Activated CD4-positive, alpha-beta T cell treated with anti-CD3 and anti-CD28 coated beads, Interleukin-2, amount 50 U/mL, for 48 hours (primary cell): ENCODE measurements around the gene CRTAP.
"Not testable (repeated sequence)": the region's sequence is repeated elsewhere in the genome, so short reads cannot be mapped to it uniquely, and the experiment has no call there.

Source experiments
- DNase-seq, 2 experiments: peaks; one replicate each; pipeline ENCODE4 v3.0.0-alpha.2; 2020

The CRTAP gene

GRCh38 chr3:33145221-33145900 is 31.5 kb downstream of the CRTAP start:
- DNase-seq, result no peak

- no peak for DNase-seq
Measured at GRCh38 chr3:33145901-33146580, 32.2 kb downstream of the CRTAP start.

- DNase-seq, result no peak
Measured at GRCh38 chr3:33146791-33147445, 33.1 kb downstream of the CRTAP start.

GRCh38 chr3:33149342-33149741 is 35.5 kb downstream of the CRTAP start:
- no peak for DNase-seq

GRCh38 chr3:33152363-33153360 is 38.8 kb downstream of the CRTAP start:
- no peak for DNase-seq

GRCh38 chr3:33153782-33154181 is 40.0 kb downstream of the CRTAP start:
- DNase-seq, result no peak

- DNase-seq, result no peak
Measured at GRCh38 chr3:33155301-33155700, 41.5 kb downstream of the CRTAP start.

GRCh38 chr3:33159234-33159633 is 45.4 kb downstream of the CRTAP start:
- DNase-seq, result no peak

- no peak for DNase-seq
Measured at GRCh38 chr3:33159981-33160380, 46.2 kb downstream of the CRTAP start.

GRCh38 chr3:33162621-33163020 is 48.8 kb downstream of the CRTAP start:
- DNase-seq, result not testable (repeated sequence)

GRCh38 chr3:33165372-33165771 is 51.6 kb downstream of the CRTAP start:
- no peak for DNase-seq

GRCh38 chr3:33166095-33166494 is 52.3 kb downstream of the CRTAP start:
- no peak for DNase-seq

GRCh38 chr3:33167284-33167683 is 53.5 kb downstream of the CRTAP start:
- DNase-seq, result no peak

- DNase-seq, result no peak
Measured at GRCh38 chr3:33167716-33168336, 54.0 kb downstream of the CRTAP start.

- DNase-seq, result no peak
Measured at GRCh38 chr3:33170531-33170930, 56.7 kb downstream of the CRTAP start.

GRCh38 chr3:33171580-33171979 is 57.8 kb downstream of the CRTAP start:
- DNase-seq, result no peak

GRCh38 chr3:33173103-33173502 is 59.3 kb downstream of the CRTAP start:
- DNase-seq, result no peak

GRCh38 chr3:33173672-33174071 is 59.9 kb downstream of the CRTAP start:
- no peak for DNase-seq

GRCh38 chr3:33174095-33174494 is 60.3 kb downstream of the CRTAP start:
- no peak for DNase-seq

GRCh38 chr3:33174711-33175414 is 61.0 kb downstream of the CRTAP start:
- DNase-seq, result no peak

GRCh38 chr3:33179132-33179531 is 65.3 kb downstream of the CRTAP start:
- no peak for DNase-seq

- DNase-seq, result no peak
Measured at GRCh38 chr3:33181229-33181628, 67.4 kb downstream of the CRTAP start.
